Naive B cell (primary cell): ENCODE measurements around the gene ZNF492. TPM values are rescaled to one million over a fixed set of nuclear protein-coding genes. Genes with fewer than 3 reads are reported as not detected.
A peak's percentile ranks its signal among the peaks of the same experiment; 100 is the strongest.
"Not testable (repeated sequence)": the region's sequence is repeated elsewhere in the genome, so short reads cannot be mapped to it uniquely, and the experiment has no call there.

Source experiments
- ATAC-seq, 2 donors: fragments of 150-1000 bp; cut with Tn5 transposase; 2 replicates each; pipeline ENCODE4 v1.10.0; 2021; ENCODE audit warnings: low read depth in 2 of 2, mild to moderate bottlenecking in 2 of 2, moderate library complexity in 2 of 2
- DNase-seq: peaks from one replicate; pipeline ENCODE4 v3.0.0; 2022
- H3K27ac Mint-ChIP-seq, 6 donors: one replicate each; pipeline ENCODE4 v1.8.0; 2020 to 2022; ENCODE audit warnings: mild to moderate bottlenecking in 6 of 6, mixed read lengths in 6 of 6, moderate library complexity in 5 of 6, inconsistent platforms in 2 of 6
- H3K27me3 Mint-ChIP-seq, 3 donors: one replicate each; pipeline ENCODE4 v1.8.0; 2021 to 2022; ENCODE audit warnings: mixed read lengths in 3 of 3, mild to moderate bottlenecking in 1 of 3
- H3K36me3 Mint-ChIP-seq, 2 donors: one replicate each; pipeline ENCODE4 v1.8.0; 2020 to 2022; ENCODE audit warnings: mixed read lengths in 2 of 2, inconsistent platforms in 1 of 2, mild to moderate bottlenecking in 1 of 2
- H3K4me1 Mint-ChIP-seq, 3 donors: one replicate each; pipeline ENCODE4 v1.8.0; 2020 to 2022; ENCODE audit warnings: mixed read lengths in 3 of 3, inconsistent platforms in 1 of 3, mild to moderate bottlenecking in 1 of 3, moderate library complexity in 1 of 3
- H3K4me3 Mint-ChIP-seq, 8 donors: one replicate each; pipeline ENCODE4 v1.8.0; 2020 to 2022; ENCODE audit warnings: mild to moderate bottlenecking in 8 of 8, mixed read lengths in 8 of 8, moderate library complexity in 8 of 8, inconsistent platforms in 2 of 8
- H3K9me3 Mint-ChIP-seq, 7 donors: one replicate each; pipeline ENCODE4 v1.8.0; 2020 to 2022; ENCODE audit warnings: mixed read lengths in 7 of 7, mild to moderate bottlenecking in 5 of 7, inconsistent platforms in 2 of 7, moderate library complexity in 1 of 7
- polyA plus RNA-seq, 6 donors: library from polyadenylated mRNA; unstranded; fragments of 300-500 nt; fragmentation: Illumina TruSeq; gene quantifications; one replicate each; pipeline ENCODE4 v1.2.3, GENCODE V29; 2021; ENCODE audit warnings: low read depth in 6 of 6

Gene ZNF492
- polyA plus RNA-seq, 6 donors from 2014 or later: 0.44 to 0.98 (median 0.70) TPM; not detected in 1

DNA sequence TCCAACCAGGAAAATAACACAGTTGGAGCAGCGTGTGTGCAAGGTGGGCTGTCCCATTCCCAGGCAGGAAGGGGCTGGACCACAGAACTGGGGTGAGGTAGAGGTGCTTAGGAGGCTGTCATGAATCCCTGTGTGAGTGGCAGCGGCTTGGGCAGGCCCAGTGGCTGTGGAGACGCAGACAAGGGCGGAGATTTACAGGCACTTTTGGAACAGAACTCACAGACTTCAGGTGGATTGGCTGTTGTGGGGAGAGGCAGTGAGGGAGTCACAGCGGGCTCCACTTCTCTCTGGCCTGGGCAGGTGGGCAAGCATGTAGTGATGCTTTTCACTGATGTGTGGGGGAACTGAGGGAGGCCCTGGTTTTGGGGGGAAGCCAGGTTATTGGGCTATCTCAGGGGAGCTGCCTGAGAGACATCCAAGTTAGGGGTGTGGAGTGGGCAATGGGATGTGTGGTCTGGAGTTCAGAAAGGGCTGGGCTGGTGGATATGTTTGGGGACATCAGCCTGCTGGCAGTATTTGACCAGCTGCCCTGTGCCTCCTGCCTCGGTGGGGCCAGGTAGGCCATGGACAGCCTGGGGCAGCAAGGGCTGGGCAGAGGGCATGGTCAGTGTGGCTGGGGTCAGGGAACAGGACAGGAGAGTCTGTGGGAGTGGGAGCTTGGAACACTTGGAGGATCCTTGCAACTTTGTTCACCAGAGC, 27.0 kb upstream of the ZNF492 start:
- no peaks in the 10 kb centered on the region for H3K27me3 Mint-ChIP-seq
- no peak overlapping the region for H3K4me3 Mint-ChIP-seq
- no peak overlapping the region for H3K27ac Mint-ChIP-seq
- H3K36me3 Mint-ChIP-seq: peaks cover 0 to 16% of the 10 kb centered on the region in 2 donors
- no peaks in the 10 kb centered on the region for H3K4me1 Mint-ChIP-seq
- ATAC-seq (no peak), DNase-seq (no peak)
- H3K9me3 Mint-ChIP-seq: peaks cover 0 to 21% (median 9%) of the 10 kb centered on the region in 7 donors

DNA sequence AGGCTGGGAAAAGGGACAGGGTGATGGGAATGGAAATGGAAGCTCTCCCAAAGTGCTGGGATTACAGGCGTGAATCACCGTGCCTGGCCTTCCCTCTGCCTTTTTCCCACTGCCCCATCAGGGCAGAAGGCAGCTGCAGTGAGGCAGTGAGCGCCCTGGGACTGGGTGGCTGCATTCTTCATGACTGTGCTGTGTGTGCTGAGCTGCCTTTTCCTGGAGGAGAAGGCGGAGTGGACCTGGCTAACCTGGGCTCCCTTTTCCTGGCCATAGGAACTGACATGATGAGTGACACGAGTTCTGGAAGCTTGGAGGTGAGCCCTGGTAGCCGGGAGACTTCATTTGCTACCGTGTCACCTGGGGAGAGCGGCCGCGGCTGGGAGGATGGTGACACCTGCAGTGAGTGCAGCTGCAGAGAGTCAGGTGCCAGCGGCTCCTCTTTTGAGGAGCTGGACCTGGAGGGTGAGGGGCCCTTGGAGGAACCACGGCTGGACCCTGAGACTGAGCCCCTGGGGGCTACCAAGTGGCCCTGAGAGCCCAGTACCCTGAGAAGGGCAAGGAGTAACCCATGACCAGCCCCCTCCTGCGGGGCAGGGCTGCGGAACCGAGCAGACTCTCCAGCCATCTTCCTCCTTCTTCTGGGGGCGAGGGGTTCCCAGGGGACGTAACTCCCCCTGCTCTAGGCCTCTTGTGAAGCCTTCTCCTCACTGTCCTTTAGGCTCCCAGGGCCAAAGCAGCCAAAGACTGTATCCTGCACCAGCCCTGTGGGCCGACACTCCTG, 26.3 kb upstream of the ZNF492 start:
- Mint-ChIP-seq H3K36me3 (peaks cover 0 to 16% of the 10 kb centered on the region in 2 donors), H3K4me3 (no peak overlapping the region), H3K27ac (no peak overlapping the region), H3K9me3 (peaks cover 0 to 21% (median 10%) of the 10 kb centered on the region in 7 donors), H3K27me3 (no peaks in the 10 kb centered on the region), H3K4me1 (no peaks in the 10 kb centered on the region)
- DNase-seq (no peak), ATAC-seq (no peak)

DNA sequence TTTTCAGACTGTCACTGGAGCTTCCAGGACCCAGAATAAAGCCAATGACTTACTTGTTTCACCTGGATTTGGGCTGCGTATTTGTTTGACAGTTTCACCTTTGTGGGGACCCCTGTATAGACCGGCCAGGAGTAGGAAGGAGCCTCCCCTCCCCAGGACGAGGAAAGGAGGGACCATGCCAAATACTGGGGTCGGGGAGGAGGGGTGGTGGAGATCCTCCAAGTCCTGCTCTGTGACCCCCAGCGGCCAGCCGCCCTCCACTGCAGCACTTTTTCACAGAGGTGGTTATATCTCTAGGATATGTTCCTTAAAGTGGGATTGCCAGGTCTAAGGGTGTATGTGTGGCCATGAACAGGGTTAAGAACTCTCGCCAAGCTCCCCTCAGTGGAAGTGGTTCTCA, 25.7 kb upstream of the ZNF492 start:
- H3K27me3 Mint-ChIP-seq: no peaks in the 10 kb centered on the region
- no peak for ATAC-seq
- peaks cover 0 to 16% of the 10 kb centered on the region in 2 donors for H3K36me3 Mint-ChIP-seq
- no peak for DNase-seq
- no peak overlapping the region for H3K27ac Mint-ChIP-seq
- no peak overlapping the region for H3K4me3 Mint-ChIP-seq
- H3K9me3 Mint-ChIP-seq: peaks cover 0 to 21% (median 10%) of the 10 kb centered on the region in 7 donors
- H3K4me1 Mint-ChIP-seq: no peaks in the 10 kb centered on the region

DNA sequence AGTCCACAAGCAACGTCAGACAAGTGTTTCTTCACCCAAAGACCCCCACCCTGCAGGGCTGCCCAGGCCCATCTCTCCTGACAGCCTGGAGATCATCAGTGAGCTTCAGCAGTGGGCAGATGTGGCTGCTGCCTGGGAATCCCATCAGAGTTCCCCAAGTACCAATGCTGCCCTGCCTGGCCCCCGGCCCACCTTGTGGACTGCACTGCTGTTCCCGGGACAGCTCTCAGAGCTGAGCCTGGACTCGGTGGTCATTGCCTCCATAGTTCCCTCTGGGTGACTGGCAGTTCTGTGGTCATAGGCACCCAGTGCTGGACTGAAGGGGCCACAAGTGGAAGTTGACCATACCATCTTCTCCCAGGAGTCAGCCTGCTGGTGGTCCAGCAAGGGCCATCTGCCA, 24.5 kb upstream of the ZNF492 start:
- H3K27me3 Mint-ChIP-seq: no peaks in the 10 kb centered on the region
- ATAC-seq: no peak

DNA sequence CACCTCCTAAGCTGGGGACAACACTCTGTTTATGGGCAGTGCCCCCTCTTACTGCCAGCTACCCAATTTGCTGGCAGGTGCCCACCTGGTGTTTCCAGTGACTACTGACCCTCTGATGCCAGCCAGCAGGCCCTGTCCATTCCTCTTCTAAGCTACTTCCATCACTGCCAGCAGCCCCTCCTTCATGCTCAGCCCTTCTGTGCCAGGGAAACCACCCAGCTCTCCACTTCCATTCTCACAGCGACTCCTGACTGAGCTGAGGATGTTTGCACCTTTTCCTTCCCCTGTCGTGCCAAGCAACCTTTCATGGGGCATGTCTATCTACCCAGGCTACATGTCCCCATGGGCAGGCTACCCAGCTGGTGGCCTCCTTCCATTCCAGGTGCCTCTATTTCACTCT, 24.0 kb upstream of the ZNF492 start:
- Mint-ChIP-seq H3K27ac (no peak overlapping the region), H3K4me3 (no peak overlapping the region), H3K36me3 (peaks cover 0 to 9% of the 10 kb centered on the region in 2 donors), H3K9me3 (peaks cover 0 to 24% (median 14%) of the 10 kb centered on the region in 7 donors), H3K27me3 (peaks cover 0 to 2% (median 0%) of the 10 kb centered on the region in 3 donors), H3K4me1 (no peaks in the 10 kb centered on the region)
- ATAC-seq: no peak
- no peak for DNase-seq

More for the DNA sequence above, 24.5 kb upstream of the ZNF492 start:
- DNase-seq: no peak
- H3K4me1 Mint-ChIP-seq: no peaks in the 10 kb centered on the region
- H3K4me3 Mint-ChIP-seq: no peak overlapping the region
- no peak overlapping the region for H3K27ac Mint-ChIP-seq
- H3K9me3 Mint-ChIP-seq: peaks cover 0 to 22% (median 11%) of the 10 kb centered on the region in 7 donors
- H3K36me3 Mint-ChIP-seq: peaks cover 0 to 9% of the 10 kb centered on the region in 2 donors

DNA sequence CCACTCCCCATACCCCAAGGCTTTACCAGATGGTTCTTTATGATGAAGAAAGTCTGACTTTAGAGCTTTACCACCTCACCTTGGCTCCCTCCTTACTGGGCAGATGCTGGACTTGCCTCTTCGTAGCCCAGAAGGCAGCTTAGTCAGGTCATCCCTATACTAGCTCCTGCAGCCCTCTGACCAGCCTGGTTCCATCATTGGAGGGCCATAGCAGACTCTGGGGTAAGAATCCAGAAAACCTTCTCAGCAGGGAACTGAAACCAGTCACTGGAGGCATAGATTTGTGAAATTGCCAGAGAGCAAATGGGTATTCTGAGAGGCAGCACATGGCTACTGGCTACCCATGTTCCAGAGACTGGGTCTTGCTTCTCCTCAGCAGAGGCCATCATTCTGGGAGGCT, 21.8 kb upstream of the ZNF492 start:
- peaks cover 0 to 9% (median 8%) of the 10 kb centered on the region in 3 donors for H3K27me3 Mint-ChIP-seq
- H3K27ac Mint-ChIP-seq: no peak overlapping the region
- no peak for ATAC-seq
- no peak overlapping the region for H3K4me3 Mint-ChIP-seq
- peaks cover 0 to 22% (median 15%) of the 10 kb centered on the region in 7 donors for H3K9me3 Mint-ChIP-seq
- no peak for DNase-seq
- H3K36me3 Mint-ChIP-seq: peaks cover 0 to 9% of the 10 kb centered on the region in 2 donors
- H3K4me1 Mint-ChIP-seq: no peaks in the 10 kb centered on the region

DNA sequence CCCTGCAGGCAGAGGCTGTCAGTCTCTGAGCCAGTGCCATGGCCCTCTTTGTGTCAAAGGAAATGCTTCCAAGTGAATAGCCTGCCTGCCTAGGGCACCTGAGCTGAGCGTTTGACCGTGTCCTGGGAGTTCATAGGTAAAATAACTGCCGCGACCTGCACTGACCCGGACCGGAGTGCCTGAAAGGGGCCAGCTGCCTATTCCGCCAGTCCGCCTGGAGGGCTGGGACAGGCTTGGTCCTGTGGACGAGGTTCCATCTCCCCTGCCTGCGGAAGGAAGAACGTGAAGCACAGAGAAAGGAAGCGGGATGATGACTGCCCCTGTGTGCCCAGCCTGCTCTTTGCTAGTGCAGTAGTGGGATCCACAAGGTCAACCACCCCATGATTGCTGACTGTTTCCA, 17.5 kb upstream of the ZNF492 start:
- Mint-ChIP-seq H3K27me3 (peaks cover 6 to 30% (median 15%) of the 10 kb centered on the region in 3 donors), H3K27ac (no peak overlapping the region), H3K4me1 (no peaks in the 10 kb centered on the region), H3K36me3 (no peaks in the 10 kb centered on the region), H3K4me3 (no peak overlapping the region), H3K9me3 (peaks cover 4 to 23% (median 10%) of the 10 kb centered on the region in 7 donors)
- ATAC-seq: no peak
- DNase-seq: no peak

DNA sequence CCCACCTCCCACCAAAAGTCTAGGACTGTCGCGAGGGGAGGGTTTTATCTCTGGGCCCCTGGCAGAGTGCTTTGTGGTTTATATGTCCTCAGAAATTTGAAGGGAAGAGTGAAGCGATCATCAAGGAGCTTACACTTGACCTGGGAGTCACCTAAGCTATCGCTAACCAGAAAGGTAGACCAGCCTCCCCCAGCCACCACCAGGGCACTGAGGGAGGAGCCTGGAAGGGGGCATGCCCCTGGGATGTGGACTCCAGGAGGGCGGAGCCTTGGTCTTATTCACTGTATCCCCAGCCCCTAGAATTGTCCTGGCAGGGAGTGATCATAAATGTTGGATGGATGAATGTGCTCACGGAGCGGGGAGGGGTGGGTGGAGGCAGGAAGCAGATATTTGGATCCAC, 16.9 kb upstream of the ZNF492 start:
- not testable (repeated sequence) for H3K27ac Mint-ChIP-seq, DNase-seq, H3K4me1 Mint-ChIP-seq, ATAC-seq, H3K36me3 Mint-ChIP-seq, H3K4me3 Mint-ChIP-seq
- H3K9me3 Mint-ChIP-seq: peaks cover 4 to 28% (median 10%) of the 10 kb centered on the region in 7 donors
- peaks cover 6 to 32% (median 20%) of the 10 kb centered on the region in 3 donors for H3K27me3 Mint-ChIP-seq

DNA sequence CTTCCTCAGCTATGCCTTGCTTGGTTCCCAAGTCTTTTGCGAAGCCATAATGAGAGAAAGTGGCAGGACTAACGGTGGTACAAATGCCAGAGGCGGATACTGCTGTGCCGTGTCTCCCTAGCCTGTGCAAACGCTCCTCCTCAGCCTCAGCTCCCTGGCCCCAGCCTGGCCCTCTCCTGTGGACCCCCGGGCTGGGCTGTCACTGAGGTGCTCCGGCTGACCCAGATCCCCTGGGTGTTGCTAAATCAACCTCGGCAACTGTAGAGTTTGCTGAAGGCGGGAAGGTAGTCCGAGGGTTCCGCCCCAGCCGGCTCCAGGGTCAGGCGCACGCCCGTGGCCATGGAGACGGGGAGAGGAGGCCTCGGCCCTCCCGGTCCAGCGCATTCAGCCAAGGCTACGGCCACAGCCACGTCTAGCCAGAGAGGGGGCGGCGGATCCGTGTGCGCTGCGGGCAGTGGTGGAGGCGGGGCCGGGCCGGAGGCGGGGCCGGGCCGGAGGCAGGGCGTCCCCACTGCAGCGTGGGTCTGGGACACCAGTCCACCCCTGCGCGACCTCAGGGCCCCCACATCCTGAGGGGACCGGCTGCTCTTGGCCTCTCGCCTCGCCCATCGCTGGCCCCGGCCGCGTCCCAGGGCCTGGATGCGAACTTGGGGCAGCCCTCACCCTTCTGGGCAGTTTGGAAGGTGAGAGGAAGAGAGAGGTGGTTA, 16.4 kb upstream of the ZNF492 start:
- peaks cover 4 to 28% (median 10%) of the 10 kb centered on the region in 7 donors for H3K9me3 Mint-ChIP-seq
- H3K4me3 Mint-ChIP-seq: no peak overlapping the region
- no peaks in the 10 kb centered on the region for H3K36me3 Mint-ChIP-seq
- ATAC-seq: no peak
- DNase-seq: no peak
- no peak overlapping the region for H3K27ac Mint-ChIP-seq
- H3K4me1 Mint-ChIP-seq: no peaks in the 10 kb centered on the region
- H3K27me3 Mint-ChIP-seq: peaks cover 6 to 32% (median 20%) of the 10 kb centered on the region in 3 donors

DNA sequence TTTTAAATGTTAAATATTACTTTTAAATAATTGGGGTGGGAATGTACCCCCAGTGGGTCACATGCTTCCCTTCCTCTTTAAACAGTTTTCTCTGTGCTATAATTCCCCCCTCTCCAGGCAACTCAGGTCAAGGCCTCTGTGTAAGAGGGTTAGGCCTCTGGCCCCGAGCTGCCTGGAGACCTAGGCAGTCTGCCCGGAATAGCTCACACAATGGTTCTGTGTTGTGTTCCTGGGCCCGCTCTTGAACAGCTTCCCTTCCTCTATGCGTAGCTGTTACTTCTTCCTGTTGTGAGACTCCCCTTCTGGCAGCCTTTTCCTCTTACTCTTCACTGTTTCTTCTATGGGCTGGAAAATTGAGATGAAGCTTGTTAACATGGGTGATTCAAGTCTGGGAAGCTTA, 14.8 kb upstream of the ZNF492 start:
- DNase-seq: no peak
- H3K36me3 Mint-ChIP-seq: no peaks in the 10 kb centered on the region
- H3K4me3 Mint-ChIP-seq: peak overlapping the region in 1 of 8 donors; percentile 0
- H3K27me3 Mint-ChIP-seq: peaks cover 14 to 32% (median 20%) of the 10 kb centered on the region in 3 donors
- no peak overlapping the region for H3K27ac Mint-ChIP-seq
- no peaks in the 10 kb centered on the region for H3K4me1 Mint-ChIP-seq
- ATAC-seq: no peak
- peaks cover 4 to 29% (median 9%) of the 10 kb centered on the region in 7 donors for H3K9me3 Mint-ChIP-seq

DNA sequence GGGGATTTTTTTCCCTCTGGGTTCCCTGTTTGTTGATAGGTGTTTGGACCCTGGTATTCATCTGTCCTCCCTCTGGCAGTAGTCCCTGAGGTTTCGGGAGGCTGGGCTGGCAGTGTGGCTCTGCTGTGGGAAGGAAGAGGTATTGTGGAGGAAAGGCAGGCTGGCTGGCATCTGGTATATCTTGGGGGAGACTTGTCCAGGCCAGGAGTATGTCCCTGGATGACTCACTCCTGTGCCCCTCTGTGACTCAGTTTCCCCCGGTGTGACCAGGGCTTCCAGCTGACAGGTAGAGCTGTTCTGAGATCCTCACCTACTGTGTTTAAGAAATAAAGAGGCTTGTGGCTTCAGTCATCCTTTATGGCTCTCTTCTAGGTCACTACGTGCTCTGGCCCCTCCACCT, 14.2 kb upstream of the ZNF492 start:
- Mint-ChIP-seq H3K36me3 (no peaks in the 10 kb centered on the region), H3K9me3 (peaks cover 4 to 29% (median 9%) of the 10 kb centered on the region in 7 donors), H3K4me1 (no peaks in the 10 kb centered on the region), H3K27me3 (peaks cover 18 to 32% (median 20%) of the 10 kb centered on the region in 3 donors), H3K27ac (no peak overlapping the region), H3K4me3 (no peak overlapping the region)
- no peak for DNase-seq
- ATAC-seq: no peak

DNA sequence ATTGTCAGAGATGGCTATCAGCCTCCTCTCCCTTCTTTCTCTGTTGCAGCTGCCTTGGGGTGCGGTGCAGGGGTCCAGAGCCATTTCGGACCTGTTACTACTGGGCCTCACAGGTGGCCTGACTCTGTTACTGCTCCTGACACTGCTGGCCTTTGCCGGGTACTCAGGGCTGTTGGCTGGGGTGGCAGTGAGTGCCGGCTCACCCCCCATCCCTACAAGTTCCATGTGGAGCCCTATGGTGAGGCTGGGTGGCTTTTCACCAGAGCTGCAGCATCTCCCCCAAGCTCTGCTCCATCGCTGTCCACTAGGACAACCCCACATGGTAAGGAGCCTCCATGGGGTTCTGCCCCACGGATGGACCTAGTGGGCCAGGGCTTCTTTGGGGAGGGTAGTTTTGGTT, 13.7 kb upstream of the ZNF492 start:
- peaks cover 15 to 32% (median 18%) of the 10 kb centered on the region in 3 donors for H3K27me3 Mint-ChIP-seq
- no peak overlapping the region for H3K4me3 Mint-ChIP-seq
- no peaks in the 10 kb centered on the region for H3K4me1 Mint-ChIP-seq
- H3K9me3 Mint-ChIP-seq: peaks cover 2 to 24% (median 8%) of the 10 kb centered on the region in 7 donors
- DNase-seq (no peak), ATAC-seq (no peak)
- no peaks in the 10 kb centered on the region for H3K36me3 Mint-ChIP-seq
- H3K27ac Mint-ChIP-seq: no peak overlapping the region

DNA sequence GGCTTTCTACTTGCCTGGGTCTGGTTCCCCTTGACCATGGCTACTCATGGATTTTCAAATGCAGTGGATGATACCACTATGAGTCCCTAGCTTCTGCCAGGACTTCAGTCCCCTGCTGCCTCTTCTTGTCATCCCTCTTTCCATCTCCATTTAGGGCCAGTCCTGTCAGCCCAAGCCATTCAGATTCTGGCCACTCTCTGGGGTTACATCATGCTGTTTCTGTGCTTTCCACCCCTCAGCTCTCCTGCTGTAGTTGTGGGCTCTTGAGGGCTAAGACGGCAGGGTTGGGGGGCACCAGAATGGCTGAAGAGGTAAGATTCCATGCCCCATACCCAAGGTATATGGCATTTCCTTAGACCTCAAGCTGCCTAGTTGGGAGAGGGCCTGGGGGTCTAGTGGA, 13.2 kb upstream of the ZNF492 start:
- H3K4me3 Mint-ChIP-seq: no peak overlapping the region

More for the DNA sequence above, 13.2 kb upstream of the ZNF492 start:
- H3K27me3 Mint-ChIP-seq: peaks cover 15 to 29% (median 18%) of the 10 kb centered on the region in 3 donors
- ATAC-seq (no peak), DNase-seq (no peak)
- no peaks in the 10 kb centered on the region for H3K36me3 Mint-ChIP-seq
- peaks cover 3 to 24% (median 5%) of the 10 kb centered on the region in 7 donors for H3K9me3 Mint-ChIP-seq
- H3K27ac Mint-ChIP-seq: no peak overlapping the region
- no peaks in the 10 kb centered on the region for H3K4me1 Mint-ChIP-seq
